Activated CD4-positive, alpha-beta T cell treated with anti-CD3 and anti-CD28 coated beads, Interleukin-10, Interleukin-2, amounts not matched to agents 100 ng/mL and 50 ng/mL, durations not matched to agents 16 hours and 8 hours (primary cell): Measurements from ENCODE around the gene GCNT3.
A peak's percentile ranks its signal among the peaks of the same experiment; 100 is the strongest.
"Not testable (repeated sequence)": the region's sequence is repeated elsewhere in the genome, so short reads cannot be mapped to it uniquely, and the experiment has no call there.

ENCODE experiments used
- DNase-seq: peaks from one replicate; pipeline ENCODE4 v3.0.0-alpha.2; 2020

GCNT3 gene

GRCh38 chr15:59618406-59618805, 6.8 kb downstream of the GCNT3 start:
- no peak for DNase-seq

DNA sequence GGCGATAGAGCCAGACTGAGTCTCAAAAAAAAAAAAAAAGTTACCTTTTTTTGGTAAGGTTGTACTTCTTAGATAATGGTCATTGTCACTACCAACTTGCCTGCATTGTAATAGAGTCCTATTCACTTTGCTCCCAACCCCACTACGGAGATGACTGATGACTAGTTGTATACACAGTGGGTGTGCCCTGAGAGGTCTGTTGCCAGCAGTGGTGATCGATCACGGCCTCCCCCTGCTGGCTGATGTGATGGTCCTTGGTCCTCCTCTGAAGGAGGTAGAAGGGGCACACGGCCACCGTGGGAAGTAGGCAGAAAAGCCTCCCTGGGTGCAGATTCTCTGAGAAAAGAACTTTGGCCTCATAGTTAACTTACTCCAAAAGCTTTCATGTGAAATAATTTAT, 10.7 kb downstream of the GCNT3 start:
- peak; percentile 81 for DNase-seq

DNA sequence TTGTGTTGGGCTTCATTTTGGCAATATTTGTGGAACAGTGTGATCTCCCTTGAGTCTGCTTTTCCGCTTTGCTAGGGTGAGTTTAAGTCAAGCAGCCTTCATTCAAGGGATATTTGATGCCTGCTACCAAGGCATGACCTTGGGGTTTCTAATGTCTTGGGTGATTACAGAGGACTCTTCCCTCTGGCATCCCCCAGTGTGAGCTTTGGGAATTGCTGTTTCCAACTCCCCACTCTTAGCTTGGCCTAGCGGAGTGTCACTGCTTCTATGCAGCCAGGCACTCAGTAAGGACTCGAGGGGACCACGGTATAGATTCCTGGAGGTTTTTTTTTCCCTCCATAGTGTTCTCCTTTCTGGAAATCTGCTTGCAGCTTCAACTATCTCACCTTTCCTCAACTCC, 21.1 kb downstream of the GCNT3 start:
- DNase-seq: no peak

DNA sequence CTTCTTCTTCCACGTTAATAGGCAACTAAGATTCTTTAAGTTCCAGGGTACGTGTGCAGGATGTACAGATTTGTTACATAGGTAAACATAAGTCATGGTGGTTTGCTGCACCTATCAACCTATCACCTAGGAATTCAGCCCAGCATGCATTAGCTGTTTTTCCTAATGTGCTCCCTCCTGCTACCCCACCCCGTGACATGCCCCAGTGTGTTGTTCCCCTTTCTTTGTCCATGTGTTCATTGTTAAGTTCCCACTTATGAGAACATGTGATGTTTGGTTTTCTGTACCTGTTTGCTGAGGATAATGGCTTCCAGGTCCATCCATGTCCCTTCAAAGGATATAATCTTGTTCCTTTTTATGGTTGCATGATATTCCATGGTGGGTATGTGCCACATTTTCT, 24.6 kb downstream of the GCNT3 start:
- no peak for DNase-seq

GRCh38 chr15:59637507-59637906, 25.9 kb downstream of the GCNT3 start:
- not testable (repeated sequence) for DNase-seq

DNA sequence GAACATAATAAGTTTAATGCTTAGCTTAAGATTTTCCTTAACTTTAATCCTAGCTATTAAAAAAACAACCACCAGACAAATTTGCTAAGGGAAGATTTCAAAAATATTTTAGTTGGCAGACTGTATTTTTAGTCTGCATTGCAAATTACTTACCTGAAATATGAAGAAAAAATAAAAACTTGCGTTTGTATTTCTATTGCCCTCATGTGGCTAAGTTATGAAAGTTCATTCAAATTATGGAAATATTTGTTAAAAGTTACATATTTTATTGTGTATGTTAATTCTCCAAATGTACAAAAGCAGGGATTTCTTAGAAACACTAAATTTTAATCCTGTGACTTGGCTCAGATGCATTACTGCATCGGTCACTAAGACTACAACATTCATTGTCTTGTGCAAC, 30.8 kb downstream of the GCNT3 start:
- no peak for DNase-seq

DNA sequence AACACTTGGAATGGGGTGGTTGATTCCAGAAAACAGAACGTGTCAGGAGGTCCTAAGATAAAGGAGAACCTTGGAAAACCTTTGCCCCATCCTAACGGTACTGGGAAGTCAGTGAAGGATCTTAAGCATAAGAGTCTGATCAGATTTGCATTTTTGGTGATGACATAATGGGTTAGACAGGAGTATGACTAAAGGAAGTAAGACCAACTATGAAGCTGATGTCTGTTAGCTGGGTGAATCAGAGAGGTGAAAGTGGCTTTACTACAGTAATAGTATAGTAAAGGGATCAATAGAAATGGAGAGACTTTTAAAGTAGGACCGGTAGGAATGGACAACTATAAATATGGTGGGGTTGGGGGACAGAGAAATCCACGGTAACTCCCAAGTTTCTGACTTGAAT, 33.2 kb downstream of the GCNT3 start:
- no peak for DNase-seq

DNA sequence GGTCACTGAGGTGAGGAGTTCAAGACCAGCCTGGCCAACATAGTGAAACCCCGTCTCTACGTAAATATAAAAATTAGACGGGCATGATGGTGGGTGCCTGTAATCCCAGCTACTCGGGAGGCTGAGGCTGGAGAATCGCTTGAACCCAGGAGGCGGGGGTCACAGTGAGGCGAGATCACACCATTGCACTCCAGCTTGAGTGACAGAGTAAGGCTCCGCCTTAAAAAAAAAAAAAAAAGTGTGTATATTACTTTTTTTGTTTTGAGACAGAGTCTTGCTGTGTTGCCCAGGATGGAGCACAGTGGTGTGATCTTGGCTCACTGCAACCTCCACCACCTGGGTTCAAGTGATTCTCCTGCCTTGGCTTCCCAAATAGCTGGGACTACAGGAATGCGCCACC, 34.2 kb downstream of the GCNT3 start:
- not testable (repeated sequence) for DNase-seq

- no peak for DNase-seq
Observed at GRCh38 chr15:59646277-59646676, 34.7 kb downstream of the GCNT3 start.

DNA sequence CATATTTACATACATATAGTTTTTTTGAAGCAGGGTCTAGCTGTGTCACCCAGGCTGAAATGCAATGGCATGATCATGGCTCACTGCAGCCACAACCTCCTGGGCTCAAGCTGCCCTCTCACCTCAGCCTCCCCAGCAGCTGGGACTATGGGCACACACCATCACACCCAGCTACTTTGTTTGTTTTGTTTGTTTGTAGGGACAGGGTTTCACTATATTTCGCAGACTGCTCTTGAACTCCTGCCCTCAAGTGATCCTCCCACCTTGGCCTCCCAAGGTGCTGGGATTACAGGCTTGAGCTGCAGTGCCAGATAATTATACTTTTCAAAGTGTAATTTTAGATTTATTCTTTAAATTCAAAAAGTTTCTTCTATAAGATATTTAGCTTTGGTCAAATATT, 35.5 kb downstream of the GCNT3 start:
- no peak for DNase-seq

GRCh38 chr15:59649603-59650002, 38.0 kb downstream of the GCNT3 start:
- DNase-seq: no peak

GRCh38 chr15:59654046-59654445, 42.5 kb downstream of the GCNT3 start:
- DNase-seq: no peak

DNA sequence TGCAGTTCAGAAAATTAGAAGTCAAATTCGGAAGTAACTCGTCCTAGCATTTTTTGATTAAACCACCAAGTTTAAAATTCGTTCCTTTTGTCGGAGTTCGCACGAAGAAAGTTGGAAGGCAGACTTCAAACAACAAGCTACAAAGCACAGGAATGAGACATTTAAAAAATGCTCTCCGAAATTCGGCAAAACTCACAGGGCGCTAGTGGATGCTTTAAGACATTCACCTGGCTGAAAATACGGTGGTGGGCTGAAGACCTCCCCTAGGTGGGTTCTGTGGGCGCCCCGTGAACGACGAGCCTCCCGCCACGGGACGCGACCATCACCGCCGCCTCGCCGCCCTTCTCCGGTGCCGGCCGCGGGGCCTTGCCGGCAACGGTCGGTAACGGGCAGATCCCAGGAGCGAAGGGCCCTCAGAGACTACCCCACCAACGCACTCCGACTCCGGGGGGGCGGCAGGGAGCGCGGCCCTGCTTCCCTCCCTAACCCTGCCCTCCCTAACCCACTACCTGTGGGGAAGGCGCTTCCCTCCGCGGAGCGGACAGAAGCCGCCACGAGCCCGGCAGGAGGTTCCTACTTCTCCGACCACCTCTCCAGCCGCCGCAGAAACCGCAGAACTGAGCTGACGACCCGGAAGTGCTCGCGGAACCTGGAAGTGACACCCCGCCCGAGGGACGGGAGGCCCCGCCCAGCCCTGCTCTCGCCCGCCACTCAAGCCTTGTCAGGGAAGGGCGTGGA, 45.5 kb downstream of the GCNT3 start, which contains the start of gene GTF2A2:
Gene GTF2A2 (minus strand): TSS at position 619 of the 738 bp plus-strand sequence. CDS start 5,238 bp downstream, outside the sequence.
- DNase-seq: peak; percentile 98

DNA sequence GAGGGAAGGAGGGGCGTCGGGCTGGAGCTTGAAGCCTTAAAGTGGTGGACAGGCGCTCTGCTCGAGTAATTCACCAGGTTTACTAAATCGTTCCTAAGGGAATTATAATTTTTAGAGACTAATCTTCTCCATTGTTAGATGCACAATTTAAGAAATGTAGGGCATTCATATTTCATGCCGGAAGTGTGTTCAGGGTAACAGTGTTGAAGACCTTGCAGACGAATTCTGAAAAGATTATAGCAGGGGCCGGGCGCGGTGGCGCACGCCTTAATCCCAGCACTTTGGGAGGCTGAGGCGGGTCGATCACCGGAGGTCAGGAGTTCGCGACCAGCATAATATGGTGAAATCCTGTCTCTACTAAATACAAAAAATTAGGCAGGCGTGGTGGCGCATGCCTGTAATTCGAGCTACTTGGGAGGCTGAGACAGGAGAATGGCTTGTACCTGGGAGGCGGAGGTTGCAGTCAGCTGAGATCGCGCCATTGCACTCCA, 46.1 kb downstream of the GCNT3 start:
- DNase-seq: no peak

DNA sequence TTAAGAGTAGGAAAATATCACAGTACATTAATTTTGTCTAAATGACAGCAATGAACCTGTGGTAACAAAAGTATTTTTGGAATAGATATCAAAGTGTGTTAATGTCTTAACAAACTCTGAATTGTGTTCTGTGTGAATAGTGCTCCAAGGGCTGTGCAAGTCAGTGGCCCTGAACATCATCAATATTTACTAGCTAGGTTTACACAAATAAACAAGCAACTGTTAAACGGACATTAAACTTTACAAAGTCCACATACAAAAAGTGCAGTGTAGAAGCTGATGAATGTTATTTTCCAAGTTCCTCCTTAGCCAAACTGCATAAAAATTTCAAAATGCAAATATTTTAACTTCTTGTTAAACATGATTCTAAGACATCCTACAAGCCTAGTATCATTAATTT, 47.8 kb downstream of the GCNT3 start:
- no peak for DNase-seq

- DNase-seq: no peak
Observed at GRCh38 chr15:59662260-59662659, 50.7 kb downstream of the GCNT3 start.

DNA sequence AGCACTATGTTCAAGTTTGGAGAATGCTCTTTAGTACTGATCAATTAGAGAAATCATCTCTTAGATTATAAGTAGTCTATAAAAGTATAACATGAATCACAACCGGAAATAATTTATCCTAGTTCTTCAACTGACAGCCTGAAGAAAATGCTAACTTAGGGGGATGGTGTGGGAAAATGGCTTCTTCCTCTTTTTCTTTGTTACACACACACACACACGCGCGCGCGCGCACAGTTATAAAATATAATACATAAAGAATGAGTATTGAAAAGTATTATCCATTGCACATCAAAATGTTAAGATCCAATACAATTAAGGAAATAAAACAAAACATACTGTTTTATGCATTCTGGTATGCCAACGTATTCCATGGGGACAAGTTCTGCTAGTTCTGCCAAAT, 57.0 kb downstream of the GCNT3 start:
- no peak for DNase-seq
